Stimulated activated CD4-positive, alpha-beta T cell treated with anti-CD3 and anti-CD28 coated beads, Interleukin-15, amount 100 ng/mL, for 1 hour (primary cell): ENCODE data around the gene PSG5.
"Not testable (repeated sequence)": the region's sequence is repeated elsewhere in the genome, so short reads cannot be mapped to it uniquely, and the experiment has no call there.

Experiments used
- DNase-seq, 2 donors: peaks; one replicate each; pipeline ENCODE4 v3.0.0-alpha.2; 2020; ENCODE audit warnings: low read depth in 1 of 2, low spot score in 1 of 2

Gene PSG5

GRCh38 chr19:43186311-43186935, at the start of gene PSG5:
Gene PSG5 (minus strand): TSS chr19:43186536. CDS start chr19:43186405, 131 bp downstream.
- not testable (repeated sequence) for DNase-seq

GRCh38 chr19:43235686-43236085, 49.4 kb upstream of the PSG5 start:
- DNase-seq: not testable (repeated sequence)

DNA sequence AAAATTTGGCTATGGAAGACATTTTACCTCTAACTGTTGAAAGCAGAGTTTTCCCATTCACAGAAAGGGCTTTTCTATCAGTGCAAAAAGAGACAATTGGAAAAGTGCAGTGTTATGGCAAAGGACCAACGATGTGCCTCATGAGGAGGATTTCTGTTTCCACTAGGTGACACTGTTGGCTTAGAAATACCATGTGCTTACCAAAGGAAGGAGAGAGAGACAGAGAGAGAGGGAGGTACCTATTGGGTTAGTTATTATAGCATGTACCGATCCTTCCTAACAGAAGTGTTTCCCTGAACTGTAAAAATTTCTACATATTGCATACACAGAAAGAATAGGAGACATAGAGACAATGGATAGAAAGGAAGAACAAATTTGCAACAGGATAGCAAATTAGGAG, 43.0 kb upstream of the PSG5 start:
- no peak for DNase-seq

DNA sequence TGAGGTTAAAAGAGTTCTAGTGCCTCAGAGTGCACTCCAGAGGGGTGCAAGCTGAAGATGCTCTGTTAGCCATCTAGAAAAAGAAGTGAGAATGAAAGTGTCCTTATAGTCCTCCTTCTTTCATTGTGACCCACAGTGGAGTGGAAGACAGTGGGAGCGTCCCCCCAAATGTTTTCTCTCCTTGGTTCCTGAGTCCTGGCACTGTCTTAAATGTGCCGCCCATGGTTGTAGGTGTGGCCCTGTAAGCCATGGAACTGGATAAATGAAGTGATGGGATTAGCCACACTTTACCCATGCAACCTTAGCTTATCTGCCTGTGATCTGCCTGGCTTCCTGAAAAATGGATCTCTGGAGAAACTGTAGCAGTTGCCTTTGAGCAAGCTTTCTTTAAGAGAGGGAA, 42.4 kb upstream of the PSG5 start:
- DNase-seq: not testable (repeated sequence)

DNA sequence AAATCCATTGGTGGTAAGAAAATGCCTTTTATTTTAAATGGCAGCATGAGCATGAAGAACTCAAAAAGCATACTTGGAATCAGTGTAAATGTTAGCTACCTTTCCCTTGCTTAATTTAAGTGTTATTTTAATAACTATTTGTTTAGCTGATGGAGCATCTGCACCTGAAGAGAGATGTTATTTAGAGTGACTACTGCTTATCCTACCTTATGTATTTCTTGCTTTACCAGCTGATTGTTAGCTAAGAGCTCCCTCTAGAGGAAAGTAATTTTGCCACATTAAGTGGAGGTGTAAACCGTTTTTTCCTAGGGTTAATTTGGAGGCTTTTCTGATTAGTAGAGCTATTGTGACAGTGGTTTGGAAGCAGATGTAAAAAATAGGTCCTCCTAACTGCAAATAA, 40.6 kb upstream of the PSG5 start:
- DNase-seq: not testable (repeated sequence)

DNA sequence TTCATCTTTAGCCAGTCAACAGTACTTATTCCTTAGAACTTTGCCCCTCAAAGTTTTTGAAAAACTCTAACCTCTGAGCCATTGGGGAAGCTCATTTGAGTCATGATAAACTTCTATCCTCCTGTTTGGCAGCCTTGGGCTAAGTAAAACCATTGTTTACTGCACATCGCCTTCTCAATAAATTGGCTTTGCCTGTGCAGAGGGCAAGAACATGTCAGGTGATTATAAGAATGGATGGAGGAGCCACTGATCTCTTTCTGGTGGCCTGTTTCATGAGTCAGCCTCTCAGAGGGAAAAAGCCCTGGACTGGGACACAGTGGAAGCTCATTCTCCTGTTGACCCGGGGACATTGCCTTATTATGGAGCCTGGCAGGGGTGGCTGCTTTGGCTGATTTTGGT, 38.5 kb upstream of the PSG5 start:
- DNase-seq: no peak

DNA sequence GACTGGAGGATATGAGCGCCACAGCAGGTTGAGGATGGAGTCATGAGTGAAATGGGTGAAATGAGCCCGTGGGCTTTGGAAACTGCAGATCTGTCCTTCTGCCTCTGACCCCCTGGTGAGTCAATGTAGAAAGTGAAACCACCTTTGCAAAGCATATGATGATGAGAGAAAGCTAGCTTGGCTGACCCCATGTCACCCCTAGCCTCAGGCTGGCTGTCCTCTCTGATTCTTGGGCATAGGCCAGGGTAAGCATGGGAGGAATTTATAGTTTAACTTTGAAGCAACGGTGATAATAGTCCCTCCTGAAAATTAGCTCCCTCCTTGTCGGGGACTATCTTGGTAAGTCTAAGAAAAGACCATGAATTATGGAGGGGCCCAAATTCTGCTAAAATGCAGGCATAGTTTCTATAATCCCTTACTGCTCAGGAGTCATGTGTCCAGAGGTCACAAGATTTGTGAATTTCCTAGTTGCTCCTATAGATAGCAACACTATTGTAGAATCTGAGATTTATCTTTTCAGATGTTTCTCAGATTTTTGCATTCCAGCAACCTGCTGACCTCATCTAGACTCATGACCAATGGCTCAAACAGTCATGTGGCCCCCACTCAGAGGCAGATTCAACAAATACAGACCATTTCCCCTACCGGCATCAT, 38.0 kb upstream of the PSG5 start:
- DNase-seq: not testable (repeated sequence)

- DNase-seq: not testable (repeated sequence)
Observed at GRCh38 chr19:43221891-43222290, 35.6 kb upstream of the PSG5 start.

GRCh38 chr19:43219136-43219535, 32.8 kb upstream of the PSG5 start:
- DNase-seq: not testable (repeated sequence)

- DNase-seq: not testable (repeated sequence)
Observed at GRCh38 chr19:43215881-43216280, 29.5 kb upstream of the PSG5 start.

GRCh38 chr19:43207991-43208390, 21.7 kb upstream of the PSG5 start:
- no peak for DNase-seq

DNA sequence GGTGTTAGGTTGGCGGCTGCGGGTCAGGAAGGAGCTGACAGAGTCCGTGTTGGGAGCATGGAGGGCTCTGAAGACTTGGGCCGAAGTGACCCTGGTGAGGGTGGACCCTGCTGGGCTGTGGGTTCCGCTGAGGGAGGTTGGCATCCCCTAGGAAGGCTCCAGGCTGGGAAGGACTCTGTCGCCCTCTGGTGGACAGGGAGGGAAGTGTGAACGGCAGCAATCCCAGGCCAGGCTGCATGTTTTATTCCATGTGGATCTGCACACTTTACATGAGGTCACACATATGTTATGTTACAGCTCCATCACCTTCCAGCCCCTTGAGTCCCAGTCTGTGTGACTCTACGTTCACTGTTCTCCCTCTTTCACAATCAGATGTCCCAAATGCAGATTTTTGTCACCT, 20.8 kb upstream of the PSG5 start:
- not testable (repeated sequence) for DNase-seq

- not testable (repeated sequence) for DNase-seq
Observed at GRCh38 chr19:43205471-43206105, 19.3 kb upstream of the PSG5 start, which contains the start of gene PSG4. Gene PSG4 (minus strand): TSS chr19:43205638. CDS start chr19:43205536, 102 bp downstream.

- not testable (repeated sequence) for DNase-seq
Observed at GRCh38 chr19:43203611-43204010, 17.3 kb upstream of the PSG5 start.

DNA sequence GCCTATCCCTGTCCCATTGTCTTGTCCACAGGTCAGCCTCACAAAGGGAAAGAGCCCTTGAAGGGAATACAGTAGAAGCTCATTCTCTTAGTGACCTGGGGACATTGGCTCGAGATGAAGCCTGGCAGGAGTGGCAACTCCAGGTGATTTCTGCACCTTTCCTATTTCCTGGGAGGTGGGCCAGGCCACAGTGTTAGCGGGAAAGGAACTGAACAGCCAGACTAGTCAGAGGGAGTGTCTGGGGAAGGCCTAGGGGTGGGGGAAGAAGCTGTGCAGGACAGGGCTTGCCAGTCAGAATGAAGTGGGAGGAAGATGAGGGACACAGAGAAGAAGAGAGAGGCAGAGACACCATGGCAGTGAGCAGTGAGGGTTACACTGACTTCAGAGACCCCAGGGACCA, 15.6 kb upstream of the PSG5 start:
- not testable (repeated sequence) for DNase-seq

DNA sequence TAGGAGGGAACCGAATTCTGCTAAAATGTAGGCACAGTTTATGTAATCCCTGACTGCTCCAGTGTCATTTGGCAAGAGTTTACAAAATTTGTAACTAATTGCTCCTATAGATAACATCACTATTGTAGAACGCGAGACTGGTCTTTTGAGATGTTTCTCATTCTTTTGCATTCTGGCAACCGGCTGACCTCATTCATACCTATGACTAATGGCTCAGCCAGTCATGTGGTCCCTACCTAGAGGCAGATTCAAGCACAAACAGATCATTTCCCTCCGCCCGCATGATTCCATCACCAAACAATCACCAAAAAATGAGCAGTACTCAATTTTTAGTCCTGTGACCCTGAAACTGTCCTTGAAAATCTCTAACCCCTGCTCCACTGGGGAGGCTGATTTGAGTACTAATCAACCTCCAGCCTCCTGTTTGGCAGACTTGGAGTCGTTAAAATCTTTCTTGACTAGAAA, 15.0 kb upstream of the PSG5 start:
- not testable (repeated sequence) for DNase-seq

DNA sequence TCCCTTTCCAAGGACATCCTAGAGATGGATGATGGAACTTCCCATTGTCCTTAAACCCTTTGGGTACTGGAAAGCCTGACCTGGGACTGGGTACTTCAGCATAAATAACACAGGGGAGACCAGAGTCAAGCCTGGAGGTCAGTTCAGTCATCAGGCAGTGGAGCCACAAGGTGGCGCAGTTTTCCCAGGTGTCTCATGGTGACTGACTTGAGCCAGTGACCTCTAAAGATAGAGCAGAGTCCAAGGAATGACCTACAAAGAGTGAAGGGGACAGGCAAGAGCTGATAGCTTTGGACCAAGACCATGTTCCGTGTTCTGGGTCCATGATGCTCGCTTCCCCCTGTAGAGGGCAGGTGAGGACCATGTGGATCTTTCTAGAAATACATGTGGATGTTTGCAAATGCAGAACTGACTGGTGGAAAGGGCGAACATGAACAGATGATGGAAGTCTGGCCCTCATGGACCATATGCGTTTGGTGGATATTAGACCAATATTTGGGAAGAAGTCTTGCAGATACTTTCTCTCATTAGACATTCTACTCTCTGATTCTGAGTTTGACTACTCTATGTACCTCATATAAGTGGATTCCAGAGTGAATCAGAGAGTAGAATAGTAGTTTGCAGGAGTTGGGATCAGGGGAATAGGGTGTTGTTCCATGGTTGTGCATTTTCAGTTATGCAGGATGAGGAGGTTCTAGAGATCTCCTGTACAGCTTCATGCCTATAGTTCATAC, 12.5 kb upstream of the PSG5 start:
- not testable (repeated sequence) for DNase-seq

DNA sequence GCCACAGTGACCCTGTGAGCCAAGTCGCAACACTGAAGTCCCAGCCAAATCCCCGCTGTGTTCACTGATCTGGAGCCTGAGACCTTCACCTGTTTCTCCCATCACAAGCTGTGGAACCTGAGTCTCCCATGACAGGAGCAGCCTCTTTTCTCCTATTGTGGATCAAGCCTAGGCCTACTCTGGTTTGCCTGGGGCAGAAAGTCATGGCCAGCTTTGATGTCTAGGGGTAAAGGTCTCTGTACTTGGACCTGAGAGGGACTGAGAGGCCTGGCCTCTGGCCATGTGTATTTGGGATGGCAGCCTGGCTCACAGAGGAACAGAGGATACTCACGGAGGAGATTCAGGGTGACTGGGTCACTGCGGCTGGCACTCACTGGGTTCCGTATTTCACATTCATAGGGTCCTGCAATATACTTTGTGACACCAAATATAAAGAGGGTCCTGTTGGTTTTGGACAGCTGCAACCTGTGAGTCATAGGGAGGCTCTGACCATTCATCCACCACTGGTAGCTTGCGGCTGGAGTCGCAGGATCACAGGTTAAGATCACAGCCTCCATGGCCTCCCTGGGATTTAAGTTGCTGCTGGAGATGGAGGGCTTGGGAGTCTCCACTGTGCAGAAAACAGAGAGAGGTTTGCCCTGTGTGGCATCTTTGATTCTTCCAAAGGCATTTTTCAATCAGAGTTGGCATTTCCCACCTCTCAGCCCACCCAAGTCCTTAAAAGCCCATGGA, 11.5 kb upstream of the PSG5 start:
- DNase-seq: not testable (repeated sequence)

- not testable (repeated sequence) for DNase-seq
Observed at GRCh38 chr19:43194397-43194796, 8.1 kb upstream of the PSG5 start.

DNA sequence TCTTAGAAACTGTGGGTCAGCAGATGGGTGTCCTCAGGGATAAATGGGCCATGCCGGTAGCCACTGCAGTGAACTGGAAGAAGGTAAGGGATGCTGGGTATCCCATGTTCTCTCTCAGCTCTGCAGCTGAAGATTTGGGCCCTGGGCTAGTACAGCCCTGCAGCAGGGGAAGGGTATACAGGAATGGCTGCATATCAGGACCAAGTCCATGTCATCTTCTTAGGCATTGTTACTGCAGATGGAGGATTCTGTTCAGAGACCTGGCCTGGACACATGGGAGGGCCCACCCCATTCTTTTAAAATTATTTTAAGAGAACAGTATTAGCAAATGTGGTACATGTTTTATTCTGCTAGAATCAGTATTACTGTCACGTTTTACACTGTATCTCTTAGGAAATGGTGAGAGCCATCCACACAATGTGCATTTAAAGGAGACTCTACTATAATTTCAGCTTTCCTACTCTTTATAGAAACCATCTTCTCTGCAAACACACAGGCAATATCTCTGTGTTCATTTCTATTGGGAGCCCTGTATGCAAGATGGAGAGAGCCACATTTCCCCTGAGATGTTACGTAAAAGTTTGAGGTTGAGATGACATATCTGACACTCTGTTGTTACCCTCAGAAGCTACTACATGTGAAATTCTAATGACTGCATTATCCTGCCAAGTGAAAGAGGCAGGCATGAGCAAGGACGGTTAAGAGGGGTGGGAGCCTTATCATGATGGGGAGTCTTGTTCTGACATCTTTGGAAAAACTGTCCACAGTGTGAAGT, 6.2 kb upstream of the PSG5 start:
- DNase-seq: not testable (repeated sequence)
